ENCODE measurements around the gene CLSTN2. TPM values are rescaled to one million over a fixed set of nuclear protein-coding genes. Genes with fewer than 3 reads are reported as not detected.

The CLSTN2 gene
- total and polyA plus RNA-seq, 2 of the 13 experiments (the other 11 are each of a cell fraction or from before 2014, with no cell fraction given) = not detected

- no peaks in the 10 kb centered on the region for H3K36me3 ChIP-seq (replicated peaks in 1 of 2; ENCODE audit: control insufficient read depth in 1 of 2, insufficient read depth in 2 of 2, low read length in 2 of 2)
- intact Hi-C loops (cut with micrococcal nuclease; ENCODE audit: unreplicated experiment) = no loop called here
- no peak for DNase-seq (ENCODE audit: low spot score)
- 48% methylated on average over 1 of the region's 1 CpG for WGBS (ENCODE audit: low lambda C conversion rate)
- no peak overlapping the region for H2AFZ ChIP-seq (ENCODE audit: low read length)
- no peak overlapping the region for H3K4me2 ChIP-seq (ENCODE audit: low read depth, low read length)
- H3K4me3 ChIP-seq (replicated peaks in 1 of 3; ENCODE audit: insufficient read depth in 1 of 3, low read depth in 2 of 3, low read length in 3 of 3) = no peak overlapping the region
- H3K9me3 ChIP-seq (ENCODE audit: low read length) = no peaks in the 10 kb centered on the region
- CTCF ChIA-PET (ENCODE audit: low intra/inter-chr PET ratio, low total read pairs) = no interaction called here
- no TSS peak for BruUV-seq (replicated peaks)
- ATAC-seq = no peak
- H3K27me3 ChIP-seq (ENCODE audit: control insufficient read depth in 1 of 2, insufficient read depth in 2 of 2, low read length in 2 of 2) = no peaks in the 10 kb centered on the region
- H3K79me2 ChIP-seq (ENCODE audit: insufficient read depth, low read length) = no peaks in the 10 kb centered on the region
- POLR2A ChIA-PET = no interaction called here
- TF ChIP-seq ZNF782 (CRISPR knock-in tag; IDR thresholded peaks at IDR 0.05; ENCODE audit: borderline replicate concordance) (no peak), MEF2D (CRISPR knock-in tag; IDR thresholded peaks at IDR 0.05) (no peak), ZNF891 (CRISPR knock-in tag; IDR thresholded peaks at IDR 0.05) (no peak), FOXO4 (CRISPR knock-in tag; conservative IDR thresholded peaks at IDR 0.05) (no peak), ZMYM2 (CRISPR knock-in tag; IDR thresholded peaks at IDR 0.05) (no peak), ZNF251 (CRISPR knock-in tag; IDR thresholded peaks at IDR 0.05) (no peak), ZNF691 (CRISPR knock-in tag; IDR thresholded peaks at IDR 0.05; ENCODE audit: borderline replicate concordance, low read depth) (no peak)
- FAIRE-seq = no peak
- H3K9ac ChIP-seq (ENCODE audit: insufficient read depth, low read depth, low read length) = no peak overlapping the region
- no peaks in the 10 kb centered on the region for H3K4me1 ChIP-seq (ENCODE audit: insufficient read depth, low read length)
- in situ Hi-C loops (cut with HindIII; ENCODE audit: extremely low pct_ligation_motif_present, low pct_unique_long_range_greater_than_20kb) = no loop called here
- no peaks in the 10 kb centered on the region for H4K20me1 ChIP-seq (ENCODE audit: insufficient read depth, low read length)
- no peak overlapping the region for H3K27ac ChIP-seq (ENCODE audit: extremely low read length, insufficient read depth, low read length)
Observed at GRCh38 chr3:140614001-140614400, 679.0 kb downstream of the CLSTN2 start.

GRCh38 chr3:140617135-140617534 is 682.1 kb downstream of the CLSTN2 start:
- ChIA-PET CTCF (ENCODE audit: low intra/inter-chr PET ratio, low total read pairs) (no interaction called here), POLR2A (no interaction called here)
- Histone ChIP-seq H3K9me3 (ENCODE audit: low read length) (no peaks in the 10 kb centered on the region), H2AFZ (ENCODE audit: low read length) (no peak overlapping the region), H3K4me1 (ENCODE audit: insufficient read depth, low read length) (no peaks in the 10 kb centered on the region), H3K27ac (ENCODE audit: extremely low read length, insufficient read depth, low read length) (no peak overlapping the region), H3K79me2 (ENCODE audit: insufficient read depth, low read length) (no peaks in the 10 kb centered on the region), H3K36me3 (replicated peaks in 1 of 2; ENCODE audit: control insufficient read depth in 1 of 2, insufficient read depth in 2 of 2, low read length in 2 of 2) (no peaks in the 10 kb centered on the region), H3K27me3 (ENCODE audit: control insufficient read depth in 1 of 2, insufficient read depth in 2 of 2, low read length in 2 of 2) (no peaks in the 10 kb centered on the region), H3K4me2 (ENCODE audit: low read depth, low read length) (no peak overlapping the region), H3K4me3 (replicated peaks in 1 of 3; ENCODE audit: insufficient read depth in 1 of 3, low read depth in 2 of 3, low read length in 3 of 3) (no peak overlapping the region), H3K9ac (ENCODE audit: insufficient read depth, low read depth, low read length) (no peak overlapping the region), H4K20me1 (ENCODE audit: insufficient read depth, low read length) (no peaks in the 10 kb centered on the region)
- DNase-seq (ENCODE audit: low spot score) = no peak
- no TSS peak for BruUV-seq (replicated peaks)
- ATAC-seq = no peak
- no peak for FAIRE-seq
- in situ Hi-C loops (cut with HindIII; ENCODE audit: extremely low pct_ligation_motif_present, low pct_unique_long_range_greater_than_20kb) (no loop called here), intact Hi-C loops (cut with micrococcal nuclease; ENCODE audit: unreplicated experiment) (no loop called here)
- WGBS (ENCODE audit: low lambda C conversion rate) = 11% methylated on average over 1 of the region's 2 CpGs
- no peak for TF ChIP-seq ZKSCAN1 (IDR thresholded peaks at IDR 0.05; ENCODE audit: low read length)
- TF ChIP-seq ARNT (IDR thresholded peaks at IDR 0.05) = no peak
- TF ChIP-seq ZNF329 (CRISPR knock-in tag; IDR thresholded peaks at IDR 0.05; ENCODE audit: low read depth) = no peak
- no peak for TF ChIP-seq HOXA7 (CRISPR knock-in tag; IDR thresholded peaks at IDR 0.05)
- no peak for TF ChIP-seq ZNF569 (CRISPR knock-in tag; IDR thresholded peaks at IDR 0.05; ENCODE audit: borderline replicate concordance)
- no peak for TF ChIP-seq YY1 (IDR thresholded peaks at IDR 0.05; ENCODE audit: insufficient read depth, insufficient replicate concordance, low read depth, low read length)
- TF ChIP-seq ZNF546 (CRISPR knock-in tag; conservative IDR thresholded peaks at IDR 0.05) = no peak
- TF ChIP-seq HNF1B (CRISPR knock-in tag; IDR thresholded peaks at IDR 0.05) = no peak
- no peak for TF ChIP-seq CC2D1A (CRISPR knock-in tag; IDR thresholded peaks at IDR 0.05)
- TF ChIP-seq ZBTB7A (CRISPR knock-in tag; IDR thresholded peaks at IDR 0.05) = no peak
